HG02870 (cell line): Measurements from ENCODE around the gene PACRG.
"Not testable (repeated sequence)": the region's sequence is repeated elsewhere in the genome, so short reads cannot be mapped to it uniquely, and the experiment has no call there.

Experiments used
- ATAC-seq: cut with Tn5 transposase; IDR thresholded peaks from one replicate; pipeline ENCODE4 v1.9.1; 2021; ENCODE audit warnings: mild to moderate bottlenecking, moderate library complexity; ENCODE audit not compliant: unreplicated experiment

PACRG gene

GRCh38 chr6:162727322-162728182, at the start of gene PACRG, which contains the start of gene PRKN:
PACRG (plus strand) TSS chr6:162727974.
PRKN (minus strand) TSS chr6:162727766.
- peak; percentile 97 for ATAC-seq

- not testable (repeated sequence) for ATAC-seq
Measured at GRCh38 chr6:162678896-162679295, 48.9 kb upstream of the PACRG start.

- no peak for ATAC-seq
Measured at GRCh38 chr6:162679681-162680080, 48.1 kb upstream of the PACRG start.

- ATAC-seq: no peak
Measured at GRCh38 chr6:162680367-162680766, 47.4 kb upstream of the PACRG start.

GRCh38 chr6:162680871-162681270, 46.9 kb upstream of the PACRG start:
- ATAC-seq: no peak

GRCh38 chr6:162681447-162681846, 46.3 kb upstream of the PACRG start:
- ATAC-seq: no peak

GRCh38 chr6:162683135-162683534, 44.6 kb upstream of the PACRG start:
- ATAC-seq: no peak

- no peak for ATAC-seq
Measured at GRCh38 chr6:162684052-162684451, 43.7 kb upstream of the PACRG start.

- no peak for ATAC-seq
Measured at GRCh38 chr6:162684961-162685360, 42.8 kb upstream of the PACRG start.

GRCh38 chr6:162685586-162685985, 42.2 kb upstream of the PACRG start:
- ATAC-seq: no peak

GRCh38 chr6:162688751-162689345, 38.9 kb upstream of the PACRG start:
- ATAC-seq: no peak

GRCh38 chr6:162690158-162690557, 37.6 kb upstream of the PACRG start:
- ATAC-seq: no peak

- no peak for ATAC-seq
Measured at GRCh38 chr6:162697872-162698403, 29.8 kb upstream of the PACRG start.

- no peak for ATAC-seq
Measured at GRCh38 chr6:162698440-162698839, 29.3 kb upstream of the PACRG start.

GRCh38 chr6:162699961-162700360, 27.8 kb upstream of the PACRG start:
- ATAC-seq: no peak

GRCh38 chr6:162700966-162701365, 26.8 kb upstream of the PACRG start:
- no peak for ATAC-seq

GRCh38 chr6:162701551-162701950, 26.2 kb upstream of the PACRG start:
- no peak for ATAC-seq

- no peak for ATAC-seq
Measured at GRCh38 chr6:162702446-162702845, 25.3 kb upstream of the PACRG start.

GRCh38 chr6:162704001-162704400, 23.8 kb upstream of the PACRG start:
- no peak for ATAC-seq

- ATAC-seq: no peak
Measured at GRCh38 chr6:162705736-162706135, 22.0 kb upstream of the PACRG start.

GRCh38 chr6:162706232-162706631, 21.5 kb upstream of the PACRG start:
- ATAC-seq: no peak

- ATAC-seq: no peak
Measured at GRCh38 chr6:162708971-162709370, 18.8 kb upstream of the PACRG start.
